HG02884 (cell line): ENCODE data around the gene ZDHHC11.
"Not testable (repeated sequence)": the region's sequence is repeated elsewhere in the genome, so short reads cannot be mapped to it uniquely, and the experiment has no call there.

Source experiments
- ATAC-seq: cut with Tn5 transposase; IDR thresholded peaks from one replicate; pipeline ENCODE4 v1.9.1; 2021; ENCODE audit warnings: mild to moderate bottlenecking, moderate library complexity; ENCODE audit not compliant: unreplicated experiment

ZDHHC11 gene

DNA sequence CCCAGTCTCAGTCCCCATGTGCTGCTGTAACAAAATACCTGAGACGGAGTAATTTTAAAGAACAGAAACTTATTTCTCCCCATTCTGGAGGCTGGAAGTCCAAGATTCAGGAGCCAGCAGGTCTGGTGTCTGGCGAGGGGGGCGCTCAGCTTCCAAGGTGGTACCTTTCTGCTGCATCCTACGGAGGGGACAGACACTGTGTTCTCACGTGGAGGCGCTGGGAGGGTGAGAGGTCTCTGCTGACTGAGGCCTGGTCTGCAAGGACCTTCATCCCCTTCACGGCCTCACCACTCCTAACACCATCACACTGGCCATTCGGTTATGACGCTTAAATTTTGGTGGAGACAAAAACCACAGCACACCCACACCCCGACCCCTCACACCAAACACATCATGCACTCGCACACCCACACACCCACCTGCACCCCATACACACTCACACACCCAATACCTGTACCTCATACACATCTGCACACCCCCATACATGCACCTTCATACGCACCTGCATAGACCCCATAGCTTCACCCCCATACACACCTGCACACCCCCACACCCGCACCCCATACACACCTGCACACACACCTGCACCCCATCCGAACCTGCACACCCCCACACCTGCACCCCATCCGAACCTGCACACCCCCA, 9.8 kb upstream of the ZDHHC11 start:
- ATAC-seq, result no peak

DNA sequence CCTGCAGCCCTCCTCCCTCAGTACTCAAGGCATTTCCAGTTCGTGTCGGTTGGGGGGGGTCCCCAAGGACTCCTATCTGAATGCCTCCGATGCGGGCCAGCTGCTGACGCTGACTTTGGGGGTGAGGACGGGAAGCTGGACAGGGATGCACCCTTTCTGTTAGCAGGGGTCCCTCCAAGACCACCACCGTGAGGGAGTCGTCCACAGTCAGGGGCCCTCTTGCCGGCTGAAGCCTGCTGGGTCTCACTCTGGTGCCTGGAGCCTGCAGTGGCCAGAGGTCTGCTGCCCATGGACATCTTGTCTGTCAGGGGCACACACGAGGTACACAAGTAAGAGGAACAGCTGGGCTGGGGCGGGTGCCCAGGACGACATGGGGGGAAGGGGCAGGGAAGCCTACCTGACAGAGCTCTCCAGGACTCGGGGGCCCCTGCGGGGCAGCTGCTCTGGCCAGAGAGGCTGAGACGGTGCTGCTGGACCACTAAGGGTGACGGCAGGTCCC, 9.1 kb upstream of the ZDHHC11 start:
- no peak for ATAC-seq

DNA sequence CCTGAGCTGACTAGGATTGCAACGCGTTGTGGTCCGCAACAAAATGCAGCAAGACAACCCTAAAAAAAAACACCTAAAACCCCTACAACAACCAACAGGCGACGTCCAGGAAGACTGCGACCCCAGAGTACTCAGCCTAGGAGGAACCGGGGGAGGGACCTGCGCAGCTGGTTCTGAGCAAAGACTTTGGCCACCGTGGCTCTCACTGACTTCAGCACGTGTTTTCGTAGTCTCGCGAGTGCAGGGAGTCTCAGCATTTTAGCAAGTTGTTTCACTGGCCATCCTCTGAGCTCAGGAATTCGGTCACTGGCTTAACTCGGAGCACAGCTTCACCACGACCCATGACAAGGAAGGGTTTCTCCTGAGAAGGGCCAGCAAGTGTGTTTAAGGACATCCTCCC, 8.6 kb upstream of the ZDHHC11 start:
- no peak for ATAC-seq

DNA sequence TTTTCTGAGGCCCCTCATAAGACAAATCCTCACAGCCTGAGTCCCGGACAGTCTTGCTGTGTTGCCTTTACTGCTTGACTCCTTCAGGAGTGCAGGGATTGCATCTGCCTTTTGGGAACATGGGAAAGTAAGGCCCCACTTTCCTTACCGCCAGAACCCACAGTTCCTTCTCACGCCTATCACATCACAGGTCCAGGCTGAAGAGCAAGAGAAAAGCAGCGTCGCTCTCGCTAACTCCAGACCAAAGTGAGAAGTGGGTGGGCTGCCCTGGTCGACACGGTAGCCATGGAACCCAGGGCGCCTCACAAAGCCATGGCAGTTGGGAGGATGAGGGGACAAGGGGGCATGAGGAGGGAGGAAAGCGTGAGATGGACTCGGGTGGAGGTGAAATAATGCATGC, 7.9 kb upstream of the ZDHHC11 start:
- no peak for ATAC-seq

DNA sequence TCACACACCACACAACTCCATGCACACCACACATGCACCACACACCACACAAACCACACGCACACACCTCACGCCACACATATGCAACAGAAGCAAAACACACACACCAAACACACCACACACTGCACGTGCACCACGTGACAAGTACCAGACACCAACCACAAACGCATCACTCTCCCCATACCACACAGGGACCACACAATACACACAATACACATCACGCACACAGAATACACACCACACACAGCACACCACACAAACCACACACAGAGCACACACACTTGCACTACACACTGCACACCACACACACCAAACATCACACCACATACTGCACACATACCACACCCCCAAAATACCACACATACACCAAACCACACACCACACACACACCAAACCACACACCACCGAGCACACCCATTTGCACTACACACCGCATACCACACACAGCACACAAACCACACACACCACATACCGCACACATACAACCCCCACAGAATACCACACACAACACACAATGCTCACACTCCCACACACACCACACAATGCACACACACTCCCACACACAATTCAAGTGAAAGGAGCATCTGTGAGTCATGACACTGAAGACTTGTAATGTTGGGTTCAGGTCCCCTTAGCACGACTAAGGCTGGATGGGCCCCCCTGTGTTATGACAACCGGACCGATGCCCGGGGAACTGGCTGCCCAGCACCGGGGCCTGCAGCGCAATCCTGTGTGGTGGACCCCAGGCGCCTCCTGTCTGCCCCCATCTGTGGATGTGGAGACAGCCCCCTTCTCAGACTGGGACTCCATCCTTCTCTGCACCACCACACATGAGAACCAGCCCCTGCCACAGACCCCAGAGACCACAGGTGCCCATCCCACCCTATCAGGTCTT, 6.0 kb upstream of the ZDHHC11 start:
- no peak for ATAC-seq

DNA sequence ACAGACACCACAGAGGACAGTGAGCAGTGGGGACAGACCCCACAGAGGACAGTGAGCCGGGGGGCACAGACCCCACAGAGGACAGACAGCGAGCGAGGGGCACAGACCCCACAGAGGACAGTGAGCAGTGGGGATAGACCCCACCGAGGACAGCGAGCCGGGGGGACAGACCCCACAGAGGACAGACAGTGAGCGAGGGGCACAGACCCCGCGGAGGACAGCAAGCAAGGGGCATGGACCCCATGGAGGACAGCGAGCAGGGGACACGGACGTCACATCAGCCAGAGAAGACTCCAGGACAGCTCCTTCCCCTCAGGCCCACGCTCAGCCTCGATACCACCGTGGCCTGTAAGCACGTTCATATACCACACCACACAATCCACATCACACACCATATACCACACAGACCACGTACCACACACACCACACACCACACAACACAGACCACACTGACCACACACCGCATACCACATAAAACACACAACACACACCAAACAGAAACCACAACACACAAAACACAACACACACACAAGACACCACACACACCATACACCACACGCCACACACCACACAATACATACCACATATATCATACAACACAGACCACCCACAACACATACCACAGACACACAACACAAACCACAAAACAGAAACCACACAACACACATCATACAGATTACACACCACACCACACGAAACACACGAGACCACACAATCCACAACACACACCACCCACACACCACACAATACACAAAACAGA, 5.2 kb upstream of the ZDHHC11 start:
- ATAC-seq, result no peak

DNA sequence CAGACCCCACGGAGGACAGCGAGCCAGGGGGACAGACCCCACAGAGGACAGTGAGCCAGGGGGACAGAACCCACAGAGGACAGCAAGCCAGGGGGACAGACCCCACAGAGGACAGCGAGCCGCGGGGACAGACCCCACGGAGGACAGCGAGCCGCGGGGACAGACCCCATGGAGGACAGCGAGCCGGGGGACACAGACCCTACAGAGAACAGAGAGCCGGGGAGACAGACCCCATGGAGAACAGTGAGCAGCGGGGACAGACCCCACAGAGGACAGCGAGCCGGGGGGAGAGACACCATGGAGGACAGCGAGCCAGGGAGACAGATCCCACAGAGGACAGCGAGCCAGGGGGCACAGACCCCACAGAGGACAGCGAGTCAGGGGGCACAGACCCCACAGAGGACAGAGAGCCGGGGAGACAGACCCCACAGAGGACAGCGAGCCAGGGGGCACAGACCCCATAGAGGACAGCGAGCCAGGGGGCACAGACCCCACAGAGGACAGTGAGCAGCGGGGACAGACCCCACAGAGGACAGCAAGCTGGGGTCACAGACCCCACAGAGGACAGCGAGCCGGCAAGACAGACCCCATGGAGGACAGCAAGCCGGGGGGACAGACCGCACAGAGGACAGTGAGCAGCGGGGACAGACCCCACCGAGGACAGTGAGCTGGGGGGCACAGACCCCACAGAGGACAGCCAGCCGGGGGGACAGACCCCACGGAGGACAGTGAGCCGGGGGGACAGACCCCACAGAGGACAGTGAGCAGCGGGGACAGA, 4.4 kb upstream of the ZDHHC11 start:
- no peak for ATAC-seq

DNA sequence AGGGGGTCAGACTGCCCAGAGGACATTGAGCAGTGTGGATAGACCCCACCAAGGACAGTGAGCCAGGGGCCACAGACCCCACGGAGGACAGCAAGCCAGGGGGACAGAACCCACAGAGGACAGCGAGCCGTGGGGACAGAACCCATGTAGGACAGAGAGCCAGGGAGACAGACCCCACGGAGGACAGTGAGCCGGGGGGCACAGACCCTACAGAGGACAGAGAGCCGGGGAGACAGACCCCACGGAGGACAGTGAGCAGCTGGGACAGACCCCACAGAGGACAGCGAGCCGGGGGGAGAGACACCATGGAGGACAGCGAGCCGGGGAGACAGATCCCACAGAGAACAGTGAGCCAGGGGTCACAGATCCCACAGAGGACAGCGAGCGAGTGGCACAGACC, 3.4 kb upstream of the ZDHHC11 start:
- no peak for ATAC-seq

DNA sequence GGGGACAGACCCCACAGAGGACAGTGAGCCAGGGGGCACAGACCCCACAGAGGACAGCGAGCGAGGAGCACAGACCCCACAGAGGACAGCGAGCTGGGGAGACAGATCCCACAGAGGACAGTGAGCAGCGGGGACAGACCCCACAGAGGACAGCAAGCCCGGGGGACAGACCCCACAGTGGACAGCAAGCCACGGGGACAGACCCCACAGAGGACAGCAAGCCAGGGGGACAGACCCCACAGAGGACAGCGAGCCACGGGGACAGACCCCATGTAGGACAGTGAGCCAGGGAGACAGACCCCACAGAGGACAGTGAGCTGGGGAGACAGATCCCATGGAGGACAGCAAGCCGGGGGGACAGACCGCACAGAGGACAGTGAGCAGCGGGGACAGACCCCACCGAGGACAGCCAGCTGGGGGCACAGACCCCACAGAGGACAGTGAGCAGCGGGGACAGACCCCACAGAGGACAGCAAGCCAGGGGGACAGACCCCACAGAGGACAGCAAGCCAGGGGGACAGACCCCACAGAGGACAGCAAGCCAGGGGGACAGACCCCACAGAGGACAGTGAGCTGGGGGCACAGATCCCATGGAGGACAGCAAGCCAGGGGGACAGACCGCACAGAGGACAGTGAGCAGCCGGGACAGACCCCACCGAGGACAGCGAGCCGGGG, 2.8 kb upstream of the ZDHHC11 start:
- not testable (repeated sequence) for ATAC-seq

DNA sequence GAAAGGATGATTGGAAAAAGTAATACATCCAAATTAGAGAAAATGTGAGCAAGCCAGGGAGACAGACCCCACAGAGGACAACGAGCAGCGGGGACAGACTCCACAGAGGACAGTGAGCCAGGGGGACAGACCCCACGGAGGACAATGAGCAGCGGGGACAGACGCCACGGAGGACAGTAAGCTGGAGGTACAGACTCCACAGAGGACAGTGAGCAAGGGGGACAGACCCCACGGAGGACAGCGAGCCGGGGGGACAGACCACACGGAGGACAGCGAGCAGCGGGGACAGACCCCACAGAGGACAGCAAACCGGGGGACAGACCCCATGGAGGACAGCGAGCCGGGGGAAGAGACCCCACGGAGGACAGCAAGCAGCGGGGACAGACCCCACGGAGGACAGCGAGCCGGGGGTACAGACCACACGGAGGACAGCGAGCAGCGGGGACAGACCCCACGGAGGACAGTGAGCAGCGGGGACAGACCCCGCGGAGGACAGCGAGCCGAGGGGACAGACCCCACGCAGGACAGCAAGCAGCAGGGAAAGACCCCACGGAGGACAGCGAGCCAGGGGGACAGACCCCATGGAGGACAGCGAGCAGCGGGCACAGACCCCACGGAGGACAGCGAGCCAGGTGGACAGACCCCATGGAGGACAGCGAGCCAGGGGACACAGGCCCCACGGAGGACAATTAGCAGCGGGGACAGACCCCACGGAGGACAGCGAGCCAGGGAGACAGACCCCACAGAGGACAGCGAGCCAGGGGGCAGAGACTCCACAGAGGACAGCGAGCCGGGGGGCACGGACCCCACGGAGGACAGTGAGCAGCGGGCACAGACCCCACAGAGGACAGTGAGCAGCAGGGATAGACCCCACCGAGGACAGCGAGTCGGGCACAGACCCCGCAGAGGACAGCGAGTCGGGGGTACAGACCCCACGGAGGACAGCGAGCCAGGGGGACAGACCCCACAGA, 1.9 kb upstream of the ZDHHC11 start:
- no peak for ATAC-seq

DNA sequence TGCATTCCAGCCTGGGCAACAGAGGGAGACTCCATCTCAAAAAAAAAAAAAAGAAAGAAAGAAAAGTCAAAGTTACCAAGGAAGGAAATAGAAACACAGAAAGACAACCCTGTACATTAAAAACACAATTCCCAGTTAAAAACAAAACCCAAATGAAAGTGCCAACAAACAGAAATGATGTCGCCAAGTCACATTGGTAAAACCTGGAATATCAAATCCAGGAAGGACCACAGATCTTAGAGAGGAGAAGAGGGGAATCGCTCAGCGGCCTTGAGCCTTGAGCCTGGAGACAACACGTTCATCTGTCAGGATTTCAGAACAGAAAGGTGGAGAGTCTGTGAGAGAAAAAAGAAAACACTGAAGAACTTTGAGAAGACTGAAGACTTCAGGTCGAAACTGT, 1.2 kb upstream of the ZDHHC11 start:
- ATAC-seq, result no peak

DNA sequence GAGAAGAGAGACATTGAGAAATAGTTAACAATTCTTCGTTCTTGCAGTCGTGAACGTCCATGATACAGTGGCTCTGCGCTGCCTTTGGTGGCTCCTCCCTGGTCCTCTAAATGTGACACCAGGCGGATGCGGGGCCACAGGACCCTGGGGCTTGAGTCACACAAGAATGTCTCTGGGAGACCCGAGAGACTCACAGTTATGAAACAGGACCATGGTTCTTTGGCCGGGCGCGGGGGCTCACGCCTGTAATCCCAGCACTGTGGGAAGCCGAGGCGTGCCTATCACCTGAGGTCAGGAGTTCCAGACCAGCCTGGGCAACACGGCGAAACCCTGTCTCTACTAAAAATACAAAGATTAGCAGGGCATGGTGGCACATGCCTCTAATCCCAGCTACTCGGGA, 767 bp upstream of the ZDHHC11 start:
- no peak for ATAC-seq

DNA sequence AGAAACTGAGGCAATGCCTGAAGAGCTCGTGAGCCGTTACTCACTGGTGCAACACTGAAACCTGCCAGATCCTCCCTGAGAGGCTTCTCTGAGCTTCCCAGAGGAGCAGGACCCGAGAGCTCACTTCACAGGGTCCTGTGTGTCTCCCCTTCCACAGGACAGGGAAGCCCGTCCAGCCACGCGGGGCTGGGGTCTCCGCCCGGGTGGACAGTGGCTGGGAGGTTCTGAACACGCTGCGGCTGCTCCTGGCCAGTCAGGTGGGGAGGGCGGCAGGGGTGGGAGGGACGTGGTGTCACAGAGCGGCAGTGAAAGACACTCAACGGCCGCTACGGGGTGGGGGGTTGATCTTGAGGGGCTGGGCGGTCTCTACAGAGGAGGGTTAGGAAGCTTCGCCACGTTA, 290 bp upstream of the ZDHHC11 start:
- no peak for ATAC-seq

DNA sequence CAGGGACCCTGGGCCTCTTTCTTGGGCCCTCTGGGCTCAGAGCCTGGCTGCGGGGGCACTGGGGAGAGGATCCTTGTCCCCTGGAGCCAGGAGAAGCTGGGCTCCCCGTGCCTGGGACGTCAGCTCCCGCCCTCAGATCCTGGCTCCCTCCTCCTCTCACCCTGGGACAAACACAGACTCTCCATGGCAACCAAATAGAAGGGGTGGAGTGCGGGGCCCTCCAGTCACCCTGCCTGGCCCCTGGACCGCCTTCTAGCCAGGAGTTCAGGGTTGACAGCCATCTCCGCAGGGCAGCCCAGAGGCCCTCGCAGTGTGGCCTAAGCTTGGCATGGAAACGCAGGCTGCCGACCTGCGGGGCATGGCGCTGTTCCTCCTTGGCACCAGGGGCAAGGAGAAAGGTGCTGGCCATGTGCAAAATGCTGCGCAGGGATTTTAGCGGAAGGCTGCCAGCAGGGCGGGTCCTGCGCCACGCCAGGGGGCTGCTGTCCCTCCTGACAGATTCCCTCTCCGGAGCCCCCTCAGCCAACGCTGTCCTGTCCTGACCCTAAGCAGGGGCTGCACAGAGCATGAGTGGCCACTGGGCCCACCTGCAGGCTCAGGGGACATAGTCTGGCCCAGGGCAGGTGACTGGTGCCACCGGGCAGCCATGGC, 1.0 kb downstream of the ZDHHC11 start:
- ATAC-seq, result no peak

DNA sequence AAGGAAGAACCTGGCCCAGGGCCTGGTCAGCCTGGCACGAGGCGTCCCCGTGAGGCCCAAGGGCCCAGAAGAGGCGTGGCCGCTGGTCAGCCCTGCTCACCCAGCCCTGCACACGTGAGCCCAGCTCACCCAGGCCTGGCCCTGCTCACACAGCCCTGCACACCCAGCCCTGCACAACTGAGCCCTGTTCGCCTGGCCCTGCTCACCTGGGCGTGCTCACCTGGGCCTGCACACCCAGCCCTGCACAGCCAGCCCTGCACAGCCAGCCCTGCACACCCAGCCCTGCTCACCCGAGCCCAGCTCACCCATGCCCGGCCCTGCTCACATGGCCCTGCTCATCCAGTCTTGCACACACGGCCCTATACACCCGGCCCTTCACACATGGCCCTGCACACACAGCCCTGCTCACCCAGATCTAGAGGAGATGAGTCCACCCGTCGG, 2.1 kb downstream of the ZDHHC11 start:
- ATAC-seq, result no peak

DNA sequence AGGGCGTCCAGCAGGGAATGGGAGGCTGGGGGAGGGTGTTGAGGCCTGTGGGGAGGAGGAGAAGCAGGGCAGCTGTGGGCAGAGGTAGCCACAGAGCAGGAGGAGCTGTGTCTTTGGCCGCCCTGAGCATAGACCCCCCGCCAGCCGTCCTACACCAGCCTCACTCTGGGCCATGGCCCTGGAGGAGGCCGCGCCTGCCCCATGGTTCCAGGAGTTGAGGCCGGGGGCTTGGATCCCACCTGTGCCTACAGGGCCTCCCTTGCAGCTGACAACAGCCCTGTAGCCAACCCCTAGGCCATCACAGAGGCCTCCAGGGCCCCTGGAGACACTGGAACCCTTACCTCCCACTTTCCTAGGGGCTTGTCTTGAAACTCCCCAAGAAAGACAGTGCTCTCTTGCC, 3.0 kb downstream of the ZDHHC11 start:
- ATAC-seq, result not testable (repeated sequence)

DNA sequence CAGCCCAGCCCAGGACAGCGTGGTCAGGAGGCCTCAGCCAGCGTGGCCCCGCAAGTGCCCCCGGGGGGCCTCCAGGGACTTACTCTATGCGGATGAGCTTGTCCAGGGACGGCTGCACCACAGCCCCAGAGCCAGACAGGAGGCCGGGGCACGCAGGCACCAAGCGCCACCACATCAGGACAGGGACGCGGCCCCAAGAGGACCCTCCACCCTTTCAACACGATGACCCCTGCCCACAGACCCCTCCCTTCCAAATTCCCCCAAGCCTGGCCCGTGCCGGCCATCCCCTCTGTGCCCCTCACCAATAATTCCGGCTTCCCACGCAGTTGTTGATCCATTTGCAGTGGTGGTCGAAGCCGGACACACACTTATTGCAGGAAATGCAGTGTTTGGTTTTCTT, 3.6 kb downstream of the ZDHHC11 start:
- not testable (repeated sequence) for ATAC-seq

DNA sequence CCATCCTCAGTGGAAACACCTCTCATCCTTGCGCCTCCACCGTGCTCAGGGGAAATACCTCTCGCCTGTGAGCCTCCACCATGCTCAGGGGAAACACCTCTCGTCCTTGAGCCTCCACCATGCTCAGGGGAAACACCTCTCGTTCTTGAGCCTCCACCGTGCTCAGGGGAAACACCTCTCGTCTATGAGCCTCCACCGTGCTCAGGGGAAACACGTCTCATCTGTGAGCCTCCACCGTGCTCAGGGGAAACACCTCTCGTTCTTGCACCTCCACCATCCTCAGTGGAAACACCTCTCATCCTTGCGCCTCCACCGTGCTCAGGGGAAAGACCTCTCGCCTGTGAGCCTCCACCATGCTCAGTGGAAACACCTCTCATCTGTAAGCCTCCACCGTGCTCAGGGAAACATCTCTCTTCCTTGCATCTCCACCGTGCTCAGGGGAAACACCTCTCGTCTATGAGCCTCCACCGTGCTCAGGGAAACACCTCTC, 4.1 kb downstream of the ZDHHC11 start:
- not testable (repeated sequence) for ATAC-seq
